Activated naive CD8-positive, alpha-beta T cell treated with anti-CD3 and anti-CD28 coated beads, Interleukin-2, amount 10 ng/mL, durations not matched to agents 7 days and 5 days (primary cell): ENCODE results near the gene EEIG2. TPM values are rescaled to one million over a fixed set of nuclear protein-coding genes. Genes with fewer than 3 reads are reported as not detected.

ENCODE experiments used
- ATAC-seq: fragments of 150-1000 bp; cut with Tn5 transposase; one replicate; pipeline ENCODE4 v1.10.0; 2021; ENCODE audit warnings: low read depth, moderate library complexity
- POLR2A ChIA-PET: fragments of 350-600 bp; sonication (Branson Sonifier 250); formaldehyde crosslinking; loops from one replicate; lab custom pipeline; 2021; ENCODE audit warnings: antibody characterized with exemption; lab: Charles Lee
- DNase-seq: peaks from one replicate; pipeline ENCODE4 v3.0.0; 2021
- H3K27ac Mint-ChIP-seq: one replicate; pipeline ENCODE4 v1.8.0; 2022; ENCODE audit warnings: mild to moderate bottlenecking, mixed read lengths
- H3K27me3 Mint-ChIP-seq: one replicate; pipeline ENCODE4 v1.8.0; 2022; ENCODE audit warnings: mild to moderate bottlenecking, moderate library complexity, mixed read lengths
- H3K36me3 Mint-ChIP-seq: one replicate; pipeline ENCODE4 v1.8.0; 2021; ENCODE audit warnings: mild to moderate bottlenecking, mixed read lengths
- H3K4me1 Mint-ChIP-seq: one replicate; pipeline ENCODE4 v1.8.0; 2021; ENCODE audit warnings: mixed read lengths
- H3K4me3 Mint-ChIP-seq: one replicate; pipeline ENCODE4 v1.8.0; 2022; ENCODE audit warnings: mild to moderate bottlenecking, moderate library complexity, mixed read lengths
- H3K9me3 Mint-ChIP-seq: one replicate; pipeline ENCODE4 v1.8.0; 2021; ENCODE audit warnings: mixed read lengths
- total RNA-seq, 2 experiments: library from RNA; stranded (reverse); gene quantifications; one replicate each; pipeline ENCODE4 v1.2.3, GENCODE V29; 2021

Gene EEIG2
- total RNA-seq, 2 experiments from 2014 or later = 16.5 TPM

- peaks cover 2% of the 10 kb centered on the region for H3K4me1 Mint-ChIP-seq
- peaks cover 2% of the 10 kb centered on the region for H3K9me3 Mint-ChIP-seq
- no peak overlapping the region for H3K4me3 Mint-ChIP-seq
- H3K36me3 Mint-ChIP-seq = peaks cover 4% of the 10 kb centered on the region
- H3K27me3 Mint-ChIP-seq = no peaks in the 10 kb centered on the region
- no peak for ATAC-seq
- DNase-seq = no peak
- POLR2A ChIA-PET = no interaction called here
- H3K27ac Mint-ChIP-seq = no peak overlapping the region
These were observed 13.3 kb downstream of the EEIG2 start for GRCh38 chr1:108573183-108573582.

GRCh38 chr1:108574008-108574407 lies 14.1 kb downstream of the EEIG2 start:
- H3K27ac Mint-ChIP-seq = no peak overlapping the region
- POLR2A ChIA-PET = no interaction called here
- peaks cover 3% of the 10 kb centered on the region for H3K9me3 Mint-ChIP-seq

GRCh38 chr1:108575375-108575774 lies 15.5 kb downstream of the EEIG2 start:
- H3K9me3 Mint-ChIP-seq = peaks cover 7% of the 10 kb centered on the region
- no peaks in the 10 kb centered on the region for H3K27me3 Mint-ChIP-seq
- peaks cover 2% of the 10 kb centered on the region for H3K4me1 Mint-ChIP-seq
- POLR2A ChIA-PET = no interaction called here
- peaks cover 11% of the 10 kb centered on the region for H3K36me3 Mint-ChIP-seq
- no peak for DNase-seq
- ATAC-seq = no peak
- H3K4me3 Mint-ChIP-seq = no peak overlapping the region
- no peak overlapping the region for H3K27ac Mint-ChIP-seq

More at GRCh38 chr1:108574008-108574407, 14.1 kb downstream of the EEIG2 start:
- Mint-ChIP-seq H3K4me3 (no peak overlapping the region), H3K4me1 (peaks cover 2% of the 10 kb centered on the region), H3K27me3 (no peaks in the 10 kb centered on the region), H3K36me3 (peaks cover 6% of the 10 kb centered on the region)
- DNase-seq (no peak), ATAC-seq (no peak)

- H3K36me3 Mint-ChIP-seq = peaks cover 15% of the 10 kb centered on the region
- H3K27ac Mint-ChIP-seq = no peak overlapping the region
- H3K4me3 Mint-ChIP-seq = no peak overlapping the region
- POLR2A ChIA-PET = no interaction called here
- ATAC-seq (no peak), DNase-seq (no peak)
- H3K27me3 Mint-ChIP-seq = no peaks in the 10 kb centered on the region
- peaks cover 13% of the 10 kb centered on the region for H3K9me3 Mint-ChIP-seq
- peaks cover 10% of the 10 kb centered on the region for H3K4me1 Mint-ChIP-seq
These were observed 24.0 kb downstream of the EEIG2 start for GRCh38 chr1:108583757-108584427.

- Mint-ChIP-seq H3K27me3 (no peaks in the 10 kb centered on the region), H3K4me3 (no peak overlapping the region), H3K36me3 (peaks cover 20% of the 10 kb centered on the region), H3K27ac (no peak overlapping the region), H3K4me1 (peaks cover 15% of the 10 kb centered on the region), H3K9me3 (peaks cover 15% of the 10 kb centered on the region)
- no peak for DNase-seq
- ATAC-seq = no peak
- POLR2A ChIA-PET = no interaction called here
These were observed 24.5 kb downstream of the EEIG2 start for GRCh38 chr1:108584428-108584856.

- POLR2A ChIA-PET = interaction anchor here (0.8 kb wide), 1 partner anchor 108 kb away, joined by 3 read pairs; no protein-coding TSS in a partner anchor
These were observed 25.4 kb downstream of the EEIG2 start for GRCh38 chr1:108585313-108585712.

GRCh38 chr1:108590441-108590840 lies 30.5 kb downstream of the EEIG2 start:
- peaks cover 26% of the 10 kb centered on the region for H3K4me1 Mint-ChIP-seq
- H3K27me3 Mint-ChIP-seq = no peaks in the 10 kb centered on the region
- no peak overlapping the region for H3K27ac Mint-ChIP-seq
- peaks cover 3% of the 10 kb centered on the region for H3K9me3 Mint-ChIP-seq
- H3K4me3 Mint-ChIP-seq = no peak overlapping the region
- H3K36me3 Mint-ChIP-seq = peaks cover 18% of the 10 kb centered on the region
- ATAC-seq = no peak
- DNase-seq = no peak
- POLR2A ChIA-PET = no interaction called here

More at GRCh38 chr1:108585313-108585712, 25.4 kb downstream of the EEIG2 start:
- Mint-ChIP-seq H3K9me3 (peaks cover 12% of the 10 kb centered on the region), H3K27ac (no peak overlapping the region), H3K27me3 (no peaks in the 10 kb centered on the region), H3K36me3 (peaks cover 17% of the 10 kb centered on the region), H3K4me3 (no peak overlapping the region), H3K4me1 (peaks cover 17% of the 10 kb centered on the region)
- no peak for ATAC-seq
- DNase-seq = no peak

GRCh38 chr1:108590957-108591356 lies 31.1 kb downstream of the EEIG2 start:
- Mint-ChIP-seq H3K27ac (no peak overlapping the region), H3K4me3 (no peak overlapping the region), H3K9me3 (peaks cover 3% of the 10 kb centered on the region), H3K36me3 (peaks cover 18% of the 10 kb centered on the region), H3K4me1 (peaks cover 26% of the 10 kb centered on the region), H3K27me3 (no peaks in the 10 kb centered on the region)
- ATAC-seq (peak; percentile 67), DNase-seq (no peak)
- POLR2A ChIA-PET = interaction anchor here (1.6 kb wide), 1 partner anchor 56 kb away, joined by 5 read pairs; no protein-coding TSS in a partner anchor

- no peaks in the 10 kb centered on the region for H3K27me3 Mint-ChIP-seq
- H3K4me3 Mint-ChIP-seq = peak overlapping the region; percentile 2
- peaks cover 25% of the 10 kb centered on the region for H3K4me1 Mint-ChIP-seq
- peak overlapping the region; percentile 59 for H3K27ac Mint-ChIP-seq
- DNase-seq (no peak), ATAC-seq (no peak)
- POLR2A ChIA-PET = interaction anchor here (1.6 kb wide), 1 partner anchor 56 kb away, joined by 5 read pairs; no protein-coding TSS in a partner anchor
- H3K9me3 Mint-ChIP-seq = peaks cover 3% of the 10 kb centered on the region
- H3K36me3 Mint-ChIP-seq = peaks cover 18% of the 10 kb centered on the region
These were observed 31.6 kb downstream of the EEIG2 start for GRCh38 chr1:108591466-108591865.

- Mint-ChIP-seq H3K4me1 (peaks cover 23% of the 10 kb centered on the region), H3K4me3 (no peak overlapping the region), H3K27me3 (no peaks in the 10 kb centered on the region), H3K27ac (peak overlapping the region; percentile 10), H3K36me3 (peaks cover 18% of the 10 kb centered on the region), H3K9me3 (peaks cover 3% of the 10 kb centered on the region)
- DNase-seq = no peak
- POLR2A ChIA-PET = interaction anchor here (0.6 to 1.6 kb wide), 2 partner anchors 32 to 55 kb away, joined by 3 to 5 read pairs; no protein-coding TSS in a partner anchor
- ATAC-seq = peak; percentile 63
These were observed 32.3 kb downstream of the EEIG2 start for GRCh38 chr1:108592030-108592759.

GRCh38 chr1:108593448-108593847 lies 33.5 kb downstream of the EEIG2 start:
- POLR2A ChIA-PET = no interaction called here

GRCh38 chr1:108595507-108595906 lies 35.6 kb downstream of the EEIG2 start:
- POLR2A ChIA-PET = no interaction called here
- peaks cover 4% of the 10 kb centered on the region for H3K36me3 Mint-ChIP-seq
- no peaks in the 10 kb centered on the region for H3K9me3 Mint-ChIP-seq
- H3K27me3 Mint-ChIP-seq = no peaks in the 10 kb centered on the region
- peaks cover 18% of the 10 kb centered on the region for H3K4me1 Mint-ChIP-seq
- DNase-seq = no peak
- H3K27ac Mint-ChIP-seq = no peak overlapping the region
- no peak overlapping the region for H3K4me3 Mint-ChIP-seq
- no peak for ATAC-seq

More at GRCh38 chr1:108593448-108593847, 33.5 kb downstream of the EEIG2 start:
- Mint-ChIP-seq H3K27me3 (no peaks in the 10 kb centered on the region), H3K9me3 (peaks cover 3% of the 10 kb centered on the region), H3K36me3 (peaks cover 11% of the 10 kb centered on the region), H3K4me1 (peaks cover 24% of the 10 kb centered on the region), H3K27ac (no peak overlapping the region), H3K4me3 (no peak overlapping the region)
- DNase-seq (no peak), ATAC-seq (no peak)

GRCh38 chr1:108597041-108597440 lies 37.1 kb downstream of the EEIG2 start:
- Mint-ChIP-seq H3K4me3 (no peak overlapping the region), H3K9me3 (no peaks in the 10 kb centered on the region), H3K4me1 (peaks cover 9% of the 10 kb centered on the region), H3K36me3 (peaks cover 3% of the 10 kb centered on the region), H3K27me3 (no peaks in the 10 kb centered on the region), H3K27ac (no peak overlapping the region)
- DNase-seq (no peak), ATAC-seq (no peak)
- POLR2A ChIA-PET = no interaction called here
